ENCODE results near the gene ZNF766. TPM values are rescaled to one million over a fixed set of nuclear protein-coding genes. Genes with fewer than 3 reads are reported as not detected.

Gene ZNF766
- total RNA-seq (2014; rRNA removed; shearing (Covaris generic)), result 11.7 and 13.8 TPM in 2 replicates

GRCh38 chr19:52269338-52270261 is at the start of gene ZNF766:
TSS of gene ZNF766 (plus strand) at chr19:52269587. CDS start at chr19:52269614, 27 bp downstream.
- peak; percentile 96 for DNase-seq (ENCODE audit: low read depth)

- DNase-seq (ENCODE audit: low read depth), result no peak
Measured at GRCh38 chr19:52219611-52220010, 49.8 kb upstream of the ZNF766 start.

GRCh38 chr19:52221031-52221430 is 48.4 kb upstream of the ZNF766 start:
- DNase-seq (ENCODE audit: low read depth), result no peak

DNA sequence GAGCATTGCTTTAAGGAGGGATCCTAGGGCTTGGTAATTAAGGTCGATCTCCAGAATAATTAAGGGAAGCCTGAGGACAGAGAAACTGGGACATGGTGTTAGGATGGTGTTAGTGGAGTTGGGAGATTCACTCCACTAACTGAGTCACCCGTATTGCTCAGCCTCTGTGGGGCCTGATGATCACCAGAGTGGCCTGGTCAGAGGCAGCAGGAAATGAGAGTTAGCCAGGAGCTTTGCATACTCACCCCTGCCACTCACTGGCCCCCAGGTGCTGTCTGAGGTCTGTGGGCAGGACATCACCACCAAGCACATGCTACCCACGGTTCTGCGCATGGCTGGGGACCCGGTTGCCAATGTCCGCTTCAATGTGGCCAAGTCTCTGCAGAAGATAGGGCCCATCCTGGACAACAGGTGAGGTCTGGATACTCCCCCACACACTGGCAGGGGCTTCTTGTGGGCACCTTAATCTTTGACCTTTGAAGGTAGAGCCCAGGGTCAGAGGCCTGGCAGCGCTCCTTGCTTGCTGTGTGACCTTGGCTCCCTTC is 47.5 kb upstream of the ZNF766 start:
- no peak for DNase-seq (ENCODE audit: low read depth)

DNA sequence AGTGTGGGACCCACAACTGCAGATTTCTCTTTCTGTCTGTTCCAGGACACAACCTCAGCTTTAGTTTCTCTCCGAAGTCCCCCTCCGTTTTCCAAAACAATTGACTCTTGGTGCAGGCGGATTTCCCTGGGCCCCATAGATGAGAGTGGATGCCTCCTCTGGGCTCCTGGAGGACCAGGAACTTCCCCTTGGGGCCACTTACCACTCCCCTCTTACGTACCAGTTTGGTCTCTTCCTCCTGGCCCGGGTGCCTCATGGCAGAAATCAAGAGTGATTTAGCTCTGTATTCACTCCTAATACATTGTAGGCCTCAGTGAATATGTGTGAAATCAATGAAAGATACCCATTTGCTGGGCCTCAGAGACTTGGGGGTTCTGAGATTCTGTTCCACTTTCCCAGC is 45.2 kb upstream of the ZNF766 start:
- DNase-seq (ENCODE audit: low read depth), result no peak

- DNase-seq (ENCODE audit: low read depth), result no peak
Measured at GRCh38 chr19:52226652-52227051, 42.7 kb upstream of the ZNF766 start.

DNA sequence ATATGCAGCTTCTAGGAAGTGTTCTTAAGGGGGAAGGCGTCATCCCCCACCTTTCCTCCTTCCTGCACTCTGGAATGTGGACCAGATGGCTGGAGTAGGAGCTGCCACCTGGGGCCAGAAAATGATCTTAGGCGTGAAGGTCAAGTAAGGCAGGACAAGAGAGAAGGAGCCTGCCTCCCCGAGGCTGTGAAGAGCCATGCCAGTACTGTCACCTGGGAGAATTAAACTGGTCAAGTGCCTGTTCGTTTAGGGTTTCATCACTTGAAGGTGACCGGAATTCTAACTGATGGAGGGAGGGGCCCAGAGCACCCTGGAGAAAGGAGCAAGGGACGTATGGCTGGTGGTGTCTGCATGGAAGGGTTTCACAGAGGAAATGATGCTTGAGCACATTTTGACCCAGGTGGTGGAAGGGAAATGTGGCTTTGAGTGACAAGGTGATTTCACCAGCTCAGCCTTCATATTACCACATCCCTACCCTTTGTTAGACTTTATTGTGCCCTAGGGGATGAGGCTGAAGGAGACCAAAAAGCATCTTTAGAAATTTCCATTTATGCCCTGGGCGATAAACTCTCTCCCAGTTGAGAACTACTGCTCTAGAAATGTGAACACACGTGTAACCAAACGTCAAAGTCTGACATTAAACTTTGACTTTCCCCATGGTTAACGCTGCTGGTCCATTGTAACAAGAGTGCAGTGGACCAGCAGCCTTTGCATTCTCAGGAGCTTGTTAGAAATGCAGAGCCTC is 42.0 kb upstream of the ZNF766 start:
- no peak for DNase-seq (ENCODE audit: low read depth)

- DNase-seq (ENCODE audit: low read depth), result no peak
Measured at GRCh38 chr19:52227980-52228379, 41.4 kb upstream of the ZNF766 start.

DNA sequence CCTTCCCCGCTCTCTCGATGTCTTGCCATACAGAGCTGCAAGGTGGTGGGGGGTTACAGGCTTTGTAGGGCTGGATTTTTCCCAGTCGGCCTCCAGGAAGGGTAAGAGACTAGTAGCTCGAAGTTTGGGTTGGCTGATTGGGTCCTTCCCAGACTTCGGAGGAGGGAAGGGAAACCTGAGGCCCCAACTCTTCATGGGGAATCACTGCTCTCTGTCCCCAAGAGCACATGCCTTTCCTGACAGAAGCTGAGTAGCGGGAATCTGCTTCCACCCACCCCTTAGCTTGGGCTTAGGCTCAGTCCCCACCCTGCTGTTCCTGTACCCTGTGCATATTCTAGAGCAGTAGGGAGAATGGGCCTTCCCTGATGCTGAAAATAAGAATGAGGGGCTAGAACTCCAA is 39.9 kb upstream of the ZNF766 start:
- DNase-seq (ENCODE audit: low read depth), result no peak

GRCh38 chr19:52230685-52231084 is 38.7 kb upstream of the ZNF766 start:
- no peak for DNase-seq (ENCODE audit: low read depth)

DNA sequence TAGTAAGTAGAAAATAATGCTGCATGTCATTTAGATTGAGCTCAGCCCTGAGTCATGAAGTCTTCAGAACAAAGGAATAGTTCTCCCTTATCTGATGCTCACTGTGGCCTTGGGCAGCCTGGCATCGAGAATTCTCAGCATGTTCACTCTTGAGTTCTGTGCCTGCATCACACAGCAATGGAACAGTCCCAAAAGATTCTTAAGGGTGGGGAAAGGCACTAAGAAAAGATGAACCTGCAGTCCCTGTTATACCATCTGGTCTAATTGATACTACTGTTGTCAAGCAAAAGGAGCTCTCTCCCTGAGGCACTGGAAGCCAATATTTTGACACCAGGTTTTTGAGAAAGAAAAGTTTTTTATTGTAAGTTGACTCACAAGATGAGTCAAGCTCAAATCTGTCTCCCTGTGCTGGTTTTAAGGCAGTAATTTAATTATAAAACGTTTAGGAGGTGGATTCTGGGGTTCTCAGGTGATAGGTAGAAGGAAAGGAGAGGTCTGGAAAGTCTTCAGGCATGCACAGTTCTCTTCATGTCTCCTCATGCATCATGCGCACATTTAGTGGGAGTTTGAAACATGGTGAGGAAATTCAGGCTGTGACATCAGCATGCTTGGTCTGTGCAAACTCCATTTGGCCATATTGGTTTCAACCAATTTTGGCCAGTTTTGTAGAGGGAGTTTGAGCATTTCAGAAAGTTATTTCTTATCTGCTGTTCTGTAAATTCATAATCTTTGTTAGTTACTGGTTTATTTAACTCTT is 38.1 kb upstream of the ZNF766 start:
- DNase-seq (ENCODE audit: low read depth), result peak; percentile 28

- no peak for DNase-seq (ENCODE audit: low read depth)
Measured at GRCh38 chr19:52234406-52234805, 35.0 kb upstream of the ZNF766 start.

DNA sequence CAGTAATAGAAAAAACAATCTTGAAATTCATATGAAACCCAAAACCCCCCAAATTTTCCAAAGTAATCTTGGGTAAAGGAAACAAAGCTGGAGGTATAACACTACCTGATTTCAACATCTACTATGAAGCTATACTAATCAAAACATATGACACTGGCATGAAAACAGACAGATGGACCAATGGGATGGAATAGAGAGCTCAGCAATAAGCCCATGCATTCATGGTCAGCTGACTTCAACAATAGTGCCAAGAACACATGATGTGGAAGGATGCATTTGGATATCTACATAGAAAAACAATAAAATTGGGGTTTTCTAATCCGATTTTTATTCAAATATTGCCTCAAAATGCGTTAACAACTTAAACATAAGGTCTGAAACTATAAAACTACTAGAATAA is 32.2 kb upstream of the ZNF766 start:
- DNase-seq (ENCODE audit: low read depth), result no peak

- peak; percentile 66 for DNase-seq (ENCODE audit: low read depth)
Measured at GRCh38 chr19:52237771-52238400, 31.5 kb upstream of the ZNF766 start.

DNA sequence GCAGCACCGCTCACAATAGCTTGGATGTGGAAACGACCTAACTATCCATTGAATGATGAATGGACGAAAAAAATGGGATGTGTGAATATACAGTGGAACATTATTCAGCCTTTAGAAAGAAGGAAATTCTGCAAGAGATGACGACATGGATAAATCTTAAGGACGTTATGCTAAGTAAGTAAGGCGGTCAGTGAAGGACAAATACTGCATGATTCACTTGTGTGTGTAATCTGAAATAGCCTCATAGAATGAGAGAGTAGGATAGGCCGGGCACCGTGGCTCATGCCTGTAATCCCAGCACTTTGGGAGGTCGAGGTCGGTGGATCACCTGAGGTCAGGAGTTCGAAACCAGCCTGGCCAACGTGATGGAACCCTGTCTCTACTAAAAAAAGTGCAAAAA is 25.4 kb upstream of the ZNF766 start:
- no peak for DNase-seq (ENCODE audit: low read depth)

DNA sequence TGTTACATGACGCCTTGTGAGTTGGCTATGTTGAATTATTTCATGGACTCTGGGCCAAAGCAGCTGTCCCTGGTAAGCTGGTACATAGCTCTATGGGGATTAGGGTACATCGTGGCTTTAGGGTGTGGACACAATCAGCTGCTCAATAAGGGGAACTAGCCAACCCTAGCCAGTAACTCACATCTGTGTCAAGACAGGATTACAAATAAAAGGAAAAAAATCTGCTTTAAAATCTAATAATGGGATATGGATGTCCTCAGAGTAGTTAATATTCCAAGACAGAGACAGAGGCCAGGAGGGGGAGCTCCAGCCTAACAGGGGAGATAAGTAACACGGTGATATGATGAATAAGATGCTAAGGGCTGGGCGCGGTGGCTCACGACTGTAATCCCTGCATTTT is 21.1 kb upstream of the ZNF766 start:
- DNase-seq (ENCODE audit: low read depth), result peak; percentile 54

DNA sequence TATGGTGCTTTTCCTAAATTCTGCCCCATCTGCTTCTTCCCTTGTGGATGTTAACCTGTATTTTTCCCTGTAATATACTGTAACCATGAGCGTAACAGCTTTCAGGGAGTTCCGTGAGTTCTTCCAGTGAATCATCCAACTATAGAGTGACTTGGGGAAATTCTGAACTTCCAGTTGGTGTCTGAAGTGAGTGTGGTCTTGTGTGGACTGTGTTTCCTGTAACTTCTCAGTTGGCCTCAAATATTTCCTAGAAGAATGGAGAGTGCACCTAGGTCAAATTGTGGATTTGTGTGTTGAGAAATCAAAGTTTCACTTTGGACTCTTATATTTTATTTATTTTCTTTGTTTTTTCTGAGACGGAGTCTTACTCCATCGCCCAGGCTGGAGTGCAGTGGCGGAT is 11.0 kb upstream of the ZNF766 start:
- peak; percentile 26 for DNase-seq (ENCODE audit: low read depth)

DNA sequence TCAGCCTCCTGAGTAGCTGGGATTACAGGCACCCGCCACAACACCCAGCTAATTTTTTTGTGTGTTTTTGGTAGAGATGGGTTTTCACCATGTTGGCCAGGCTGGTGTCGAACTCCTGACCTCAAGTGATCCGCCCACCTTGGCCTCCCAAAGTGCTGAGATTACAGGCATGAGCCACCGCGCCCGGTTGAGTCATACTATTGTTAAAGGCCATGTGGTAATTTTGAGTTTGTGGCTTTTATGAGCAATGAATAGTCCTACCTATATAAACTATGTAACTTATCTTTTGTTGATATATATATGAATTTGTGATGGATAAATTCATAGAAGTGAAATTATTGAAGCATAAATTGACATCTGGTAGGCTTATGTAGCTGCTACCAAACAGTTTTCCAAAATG is 3.8 kb upstream of the ZNF766 start:
- DNase-seq (ENCODE audit: low read depth), result peak; percentile 28

DNA sequence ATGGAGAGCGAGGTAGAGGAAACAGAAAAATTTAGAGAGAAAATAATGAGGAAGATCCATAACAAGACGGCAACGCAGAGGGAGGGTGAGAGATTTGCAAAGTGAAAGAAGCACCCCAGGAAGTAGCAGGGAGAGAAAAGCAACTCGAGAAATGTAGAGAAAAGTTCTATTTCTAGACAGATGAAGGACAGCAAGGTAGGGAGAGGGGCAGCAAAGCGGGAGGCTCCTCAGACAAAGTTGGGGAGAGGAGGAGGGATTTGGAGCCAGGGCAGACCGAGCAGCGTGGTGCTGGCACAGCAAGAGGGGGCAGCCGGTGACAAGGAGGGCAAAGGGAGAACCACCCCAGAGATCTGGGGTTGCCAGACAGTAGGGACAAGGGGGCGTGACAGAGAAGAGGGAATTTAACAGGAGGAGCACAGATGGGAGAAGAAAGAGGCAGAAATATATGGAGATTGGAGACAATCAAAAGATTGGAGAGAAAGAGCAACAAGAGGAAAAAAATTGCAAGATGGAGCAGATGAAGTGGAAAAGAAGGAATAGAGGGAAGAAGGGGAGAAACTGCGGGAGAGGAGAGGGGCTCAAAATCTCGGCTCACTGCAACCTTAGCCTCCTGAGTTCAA is 989 bp downstream of the ZNF766 start:
- DNase-seq (ENCODE audit: low read depth), result peak; percentile 20

- DNase-seq (ENCODE audit: low read depth), result no peak
Measured at GRCh38 chr19:52273301-52273700, 3.9 kb downstream of the ZNF766 start.

- DNase-seq (ENCODE audit: low read depth), result no peak
Measured at GRCh38 chr19:52274191-52274590, 4.8 kb downstream of the ZNF766 start.
